GM12874 (cell line): ENCODE data around the gene MAN1A2.

Source experiments
- TF ChIP-seq, protein P1 (sequence below): IDR thresholded peaks from 2 replicates; pipeline ENCODE4 v1.5.1; 2011; ENCODE audit warnings: low read depth, mild to moderate bottlenecking, control low read depth, low read length, moderate library complexity; ENCODE audit not compliant: insufficient read depth

Gene MAN1A2

GRCh38 chr1:117556976-117557375, 189.7 kb downstream of the MAN1A2 start:
- TF ChIP-seq, protein P1, sequence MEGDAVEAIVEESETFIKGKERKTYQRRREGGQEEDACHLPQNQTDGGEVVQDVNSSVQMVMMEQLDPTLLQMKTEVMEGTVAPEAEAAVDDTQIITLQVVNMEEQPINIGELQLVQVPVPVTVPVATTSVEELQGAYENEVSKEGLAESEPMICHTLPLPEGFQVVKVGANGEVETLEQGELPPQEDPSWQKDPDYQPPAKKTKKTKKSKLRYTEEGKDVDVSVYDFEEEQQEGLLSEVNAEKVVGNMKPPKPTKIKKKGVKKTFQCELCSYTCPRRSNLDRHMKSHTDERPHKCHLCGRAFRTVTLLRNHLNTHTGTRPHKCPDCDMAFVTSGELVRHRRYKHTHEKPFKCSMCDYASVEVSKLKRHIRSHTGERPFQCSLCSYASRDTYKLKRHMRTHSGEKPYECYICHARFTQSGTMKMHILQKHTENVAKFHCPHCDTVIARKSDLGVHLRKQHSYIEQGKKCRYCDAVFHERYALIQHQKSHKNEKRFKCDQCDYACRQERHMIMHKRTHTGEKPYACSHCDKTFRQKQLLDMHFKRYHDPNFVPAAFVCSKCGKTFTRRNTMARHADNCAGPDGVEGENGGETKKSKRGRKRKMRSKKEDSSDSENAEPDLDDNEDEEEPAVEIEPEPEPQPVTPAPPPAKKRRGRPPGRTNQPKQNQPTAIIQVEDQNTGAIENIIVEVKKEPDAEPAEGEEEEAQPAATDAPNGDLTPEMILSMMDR, result no peak

DNA sequence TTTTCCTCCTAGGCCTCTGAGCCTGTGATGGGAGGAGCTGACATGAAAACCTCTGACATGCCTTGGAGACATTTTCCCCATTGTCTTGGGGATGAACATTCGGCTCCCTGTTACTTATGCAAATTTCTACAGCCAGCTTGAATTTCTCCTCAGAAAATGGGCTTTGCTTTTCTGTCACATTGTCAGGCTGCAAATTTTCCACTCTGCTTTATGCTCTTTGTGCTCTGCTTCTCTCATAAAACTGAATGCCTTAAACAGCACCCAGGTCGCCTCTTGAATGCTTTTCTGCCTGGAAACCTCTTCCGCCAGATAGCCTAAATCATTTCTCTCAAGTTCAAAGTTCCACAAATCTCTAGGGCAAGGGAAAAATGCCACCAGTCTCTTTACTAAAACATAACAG, 191.9 kb downstream of the MAN1A2 start:
- TF ChIP-seq, protein P1, result no peak

GRCh38 chr1:117559985-117560384, 192.7 kb downstream of the MAN1A2 start:
- TF ChIP-seq, protein P1, result no peak

DNA sequence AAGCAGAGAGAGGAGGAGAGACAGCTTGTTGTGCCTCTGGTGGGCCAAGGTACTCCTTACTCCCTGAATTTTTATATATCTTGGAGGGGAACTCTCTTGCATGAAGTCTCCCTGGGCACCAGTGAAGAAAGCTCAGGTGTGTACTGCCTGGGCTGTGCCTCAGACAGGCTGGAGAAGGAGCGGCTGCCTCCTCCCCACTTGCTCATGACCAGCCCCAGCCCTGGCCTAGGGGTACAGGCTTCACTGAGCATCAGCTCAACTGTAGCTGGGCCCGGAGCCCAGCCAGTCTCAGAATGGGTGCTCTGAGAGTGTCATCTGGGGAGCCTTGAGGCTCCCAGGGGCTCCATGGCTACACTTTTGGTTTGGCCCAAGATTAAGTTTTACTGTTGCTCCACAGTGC, 193.8 kb downstream of the MAN1A2 start:
- TF ChIP-seq, protein P1, result no peak

DNA sequence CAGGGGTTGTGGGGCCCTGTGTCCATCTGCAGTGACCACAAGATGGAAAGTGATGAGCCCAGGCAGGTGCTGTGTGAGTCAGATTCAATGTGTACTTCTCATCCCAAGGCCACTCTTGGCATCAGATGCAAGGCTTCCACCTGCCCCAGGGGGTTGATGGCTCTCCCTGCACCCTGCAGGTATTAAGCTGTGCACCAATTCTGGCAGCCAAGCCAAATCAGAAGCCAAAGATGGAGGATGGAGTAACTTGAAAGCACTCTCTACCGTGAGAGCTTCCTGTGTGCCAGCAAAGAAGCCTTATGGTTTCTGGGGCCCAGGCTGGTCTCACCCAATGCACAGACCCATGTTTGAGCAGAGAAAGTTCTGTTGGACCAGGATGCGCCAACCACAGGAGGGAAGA, 194.3 kb downstream of the MAN1A2 start:
- TF ChIP-seq, protein P1, result no peak

DNA sequence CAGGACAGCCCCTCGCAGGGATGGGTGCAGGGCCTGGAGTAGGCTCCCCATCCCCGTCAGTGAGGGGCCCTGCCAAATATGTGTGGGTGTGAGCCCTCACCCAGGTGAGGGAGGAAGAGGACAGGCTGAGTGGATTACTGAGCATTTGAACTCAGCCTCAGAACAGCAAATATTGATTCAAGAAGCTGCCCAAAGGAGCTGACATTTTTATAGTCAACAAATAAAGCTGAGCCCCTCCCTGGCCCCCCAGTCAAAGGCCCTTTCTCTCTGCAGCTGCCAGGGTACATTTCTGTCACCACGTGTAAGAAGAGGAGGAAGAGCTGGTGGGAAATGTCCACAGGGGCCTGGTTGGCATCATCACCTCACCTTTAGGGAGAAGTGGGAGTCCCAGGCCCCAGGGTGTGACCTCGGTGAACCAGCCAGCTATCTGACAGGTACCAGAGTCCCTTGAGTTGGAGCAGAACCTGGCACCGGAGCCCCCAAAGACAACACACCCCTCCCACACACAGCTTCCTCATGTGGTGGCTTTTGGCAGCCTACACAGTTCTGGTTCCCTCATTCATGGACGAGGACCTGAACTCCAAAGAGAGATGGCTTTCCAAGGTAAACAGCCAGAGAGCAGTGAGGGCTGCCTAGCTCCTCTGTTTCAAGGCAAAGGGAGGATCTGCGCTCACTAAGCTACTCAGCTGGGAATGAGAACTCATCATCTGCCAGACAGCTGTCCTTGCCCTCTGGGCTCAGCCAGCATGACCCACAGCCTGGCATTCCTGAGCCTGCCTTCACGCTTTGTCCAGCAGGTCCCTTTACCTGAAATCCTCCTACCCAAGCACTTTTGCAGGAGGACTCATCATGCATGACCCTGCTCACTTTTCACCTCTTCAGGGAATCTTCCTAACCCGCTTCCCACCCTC, 195.6 kb downstream of the MAN1A2 start:
- TF ChIP-seq, protein P1, result no peak

DNA sequence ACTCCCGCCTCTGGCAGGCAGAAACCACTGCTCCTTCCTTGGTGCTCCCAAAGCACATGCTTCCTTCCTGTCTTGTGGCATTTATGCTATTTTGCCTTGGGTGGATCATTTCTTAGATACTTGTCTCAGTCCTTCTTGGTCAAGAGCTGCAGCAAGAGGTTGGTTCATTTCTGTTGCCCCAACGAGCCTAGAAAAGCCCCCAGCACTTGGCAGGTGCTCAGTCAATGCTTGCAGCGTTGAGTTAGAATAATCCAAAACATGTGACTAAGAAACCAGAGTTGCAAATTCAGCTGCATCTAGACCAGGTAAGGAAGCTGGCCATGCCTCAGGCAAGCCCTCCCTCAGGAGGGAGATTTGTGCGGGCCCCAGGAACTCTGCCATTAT, 196.2 kb downstream of the MAN1A2 start:
- TF ChIP-seq, protein P1, result no peak
